GM12865 (cell line): ENCODE data around the gene COL1A2.

Source experiments
- DNase-seq: peaks from one replicate; pipeline ENCODE4 v3.0.0; 2010; ENCODE audit warnings: low read depth
- H3K4me3 ChIP-seq: 2 replicates; pipeline ENCODE4 v1.5.1; 2011; ENCODE audit warnings: mild to moderate bottlenecking, low read depth, low read length, control low read depth
- TF ChIP-seq, protein P1 (sequence below): IDR thresholded peaks from 2 replicates; pipeline ENCODE4 v1.5.1; 2011; ENCODE audit warnings: low read length, control low read depth, low read depth, inconsistent platforms; ENCODE audit not compliant: insufficient read depth; ENCODE audit errors: missing control alignments

The COL1A2 gene

GRCh38 chr7:94367949-94368348 is 26.7 kb upstream of the COL1A2 start:
- no peak overlapping the region for H3K4me3 ChIP-seq
- no peak for DNase-seq
- TF ChIP-seq, protein P1, sequence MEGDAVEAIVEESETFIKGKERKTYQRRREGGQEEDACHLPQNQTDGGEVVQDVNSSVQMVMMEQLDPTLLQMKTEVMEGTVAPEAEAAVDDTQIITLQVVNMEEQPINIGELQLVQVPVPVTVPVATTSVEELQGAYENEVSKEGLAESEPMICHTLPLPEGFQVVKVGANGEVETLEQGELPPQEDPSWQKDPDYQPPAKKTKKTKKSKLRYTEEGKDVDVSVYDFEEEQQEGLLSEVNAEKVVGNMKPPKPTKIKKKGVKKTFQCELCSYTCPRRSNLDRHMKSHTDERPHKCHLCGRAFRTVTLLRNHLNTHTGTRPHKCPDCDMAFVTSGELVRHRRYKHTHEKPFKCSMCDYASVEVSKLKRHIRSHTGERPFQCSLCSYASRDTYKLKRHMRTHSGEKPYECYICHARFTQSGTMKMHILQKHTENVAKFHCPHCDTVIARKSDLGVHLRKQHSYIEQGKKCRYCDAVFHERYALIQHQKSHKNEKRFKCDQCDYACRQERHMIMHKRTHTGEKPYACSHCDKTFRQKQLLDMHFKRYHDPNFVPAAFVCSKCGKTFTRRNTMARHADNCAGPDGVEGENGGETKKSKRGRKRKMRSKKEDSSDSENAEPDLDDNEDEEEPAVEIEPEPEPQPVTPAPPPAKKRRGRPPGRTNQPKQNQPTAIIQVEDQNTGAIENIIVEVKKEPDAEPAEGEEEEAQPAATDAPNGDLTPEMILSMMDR = no peak

- no peak overlapping the region for H3K4me3 ChIP-seq
- TF ChIP-seq, protein P1 = no peak
- DNase-seq = no peak
Measured at GRCh38 chr7:94368371-94368791, 26.3 kb upstream of the COL1A2 start.

DNA sequence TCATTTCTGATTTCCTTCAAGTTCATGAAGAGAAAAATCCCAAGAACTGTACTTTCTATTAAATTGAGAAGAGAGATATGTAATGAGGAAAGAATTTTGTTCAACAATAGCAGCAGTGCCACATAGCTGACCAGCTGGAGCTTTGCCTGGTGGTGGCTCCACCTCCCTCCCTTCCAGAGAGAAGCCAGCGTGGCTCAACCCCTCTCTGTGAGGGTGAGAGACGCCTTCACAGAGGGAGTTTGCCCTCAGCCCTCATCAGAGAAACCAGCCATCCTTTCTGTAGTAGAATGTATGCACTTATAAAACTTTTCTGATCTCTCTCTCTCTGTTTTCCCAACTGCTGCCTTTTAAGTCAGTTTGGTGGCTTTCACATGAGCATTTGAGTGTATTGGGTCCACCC is 20.5 kb upstream of the COL1A2 start:
- DNase-seq = no peak
- TF ChIP-seq, protein P1 = no peak
- H3K4me3 ChIP-seq = no peak overlapping the region

- no peak for DNase-seq
- TF ChIP-seq, protein P1 = no peak
- no peak overlapping the region for H3K4me3 ChIP-seq
Measured at GRCh38 chr7:94374721-94375566, 19.8 kb upstream of the COL1A2 start.

GRCh38 chr7:94375691-94376090 is 19.0 kb upstream of the COL1A2 start:
- TF ChIP-seq, protein P1 = no peak
- no peak for DNase-seq
- no peak overlapping the region for H3K4me3 ChIP-seq

DNA sequence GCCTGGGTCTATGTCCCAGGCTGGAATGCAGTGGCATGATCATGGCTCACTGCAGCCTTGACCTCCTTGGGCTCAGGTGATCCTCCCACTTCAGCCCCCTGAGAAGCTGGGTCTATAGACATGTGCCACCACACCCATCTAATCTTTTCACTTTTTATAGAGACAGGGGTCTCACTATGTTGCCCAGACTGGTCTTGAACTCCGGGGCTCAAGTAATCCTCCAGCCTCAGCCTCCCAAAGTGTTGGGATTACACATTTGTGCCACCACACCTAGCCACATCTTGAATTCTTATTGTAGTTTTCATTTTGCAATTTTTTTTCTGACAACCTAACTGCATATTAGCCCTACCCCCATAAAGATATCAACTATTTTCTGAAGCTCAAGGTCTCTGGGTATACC is 18.4 kb upstream of the COL1A2 start:
- no peak for DNase-seq
- TF ChIP-seq, protein P1 = no peak
- H3K4me3 ChIP-seq = no peak overlapping the region

DNA sequence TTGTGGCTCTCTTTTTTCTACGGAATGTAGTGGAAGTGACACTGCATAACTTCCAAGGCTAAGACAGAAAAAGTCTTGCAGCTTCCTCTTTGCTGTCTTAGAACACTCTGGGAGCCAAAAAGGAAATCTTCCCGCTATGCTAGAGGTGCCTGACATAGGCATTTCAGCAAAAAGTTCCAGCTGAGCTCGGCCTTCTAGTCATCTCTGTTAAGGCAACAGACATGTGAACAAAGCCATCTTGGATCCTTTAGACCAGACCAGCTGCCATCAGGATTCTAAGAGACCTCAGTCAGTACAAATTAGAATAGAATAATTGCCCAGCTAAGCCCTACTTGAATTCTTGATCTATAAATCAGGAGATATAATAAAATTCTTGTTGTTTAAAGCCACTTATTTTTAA is 16.3 kb upstream of the COL1A2 start:
- TF ChIP-seq, protein P1 = no peak
- no peak for DNase-seq
- H3K4me3 ChIP-seq = no peak overlapping the region
